ENCODE results near the gene PPP2R2C.

Gene PPP2R2C

GRCh38 chr4:6298852-6299251, 173.6 kb downstream of the PPP2R2C start:
- DNase-seq, result no peak

GRCh38 chr4:6298035-6298434, 174.4 kb downstream of the PPP2R2C start:
- DNase-seq, result no peak

- no peak for DNase-seq
Measured at GRCh38 chr4:6297266-6297815, 175.1 kb downstream of the PPP2R2C start.

GRCh38 chr4:6296026-6296425, 176.4 kb downstream of the PPP2R2C start:
- DNase-seq, result no peak

GRCh38 chr4:6295495-6295894, 176.9 kb downstream of the PPP2R2C start:
- no peak for DNase-seq

GRCh38 chr4:6294705-6295421, 177.6 kb downstream of the PPP2R2C start:
- no peak for DNase-seq

- no peak for DNase-seq
Measured at GRCh38 chr4:6293661-6294060, 178.8 kb downstream of the PPP2R2C start.

GRCh38 chr4:6293097-6293445, 179.3 kb downstream of the PPP2R2C start:
- DNase-seq, result no peak

- DNase-seq, result no peak
Measured at GRCh38 chr4:6292376-6293096, 179.9 kb downstream of the PPP2R2C start.

GRCh38 chr4:6291784-6292297, 180.6 kb downstream of the PPP2R2C start:
- DNase-seq, result no peak

GRCh38 chr4:6290769-6291547, 181.5 kb downstream of the PPP2R2C start:
- DNase-seq, result no peak

- no peak for DNase-seq
Measured at GRCh38 chr4:6290256-6290655, 182.2 kb downstream of the PPP2R2C start.

- DNase-seq, result no peak
Measured at GRCh38 chr4:6288871-6289270, 183.5 kb downstream of the PPP2R2C start.

GRCh38 chr4:6288342-6288741, 184.1 kb downstream of the PPP2R2C start:
- no peak for DNase-seq

- no peak for DNase-seq
Measured at GRCh38 chr4:6287017-6287788, 185.2 kb downstream of the PPP2R2C start.

- no peak for DNase-seq
Measured at GRCh38 chr4:6283282-6283681, 189.1 kb downstream of the PPP2R2C start.

- DNase-seq, result no peak
Measured at GRCh38 chr4:6282314-6282771, 190.1 kb downstream of the PPP2R2C start.

GRCh38 chr4:6281436-6282313, 190.7 kb downstream of the PPP2R2C start:
- no peak for DNase-seq

GRCh38 chr4:6280365-6280996, 191.9 kb downstream of the PPP2R2C start:
- DNase-seq, result no peak

- DNase-seq, result no peak
Measured at GRCh38 chr4:6279582-6280289, 192.7 kb downstream of the PPP2R2C start.
